Head of caudate nucleus (tissue), 42 donors: Measurements from ENCODE around the gene RAB11FIP4.

Experiments
- DNase-seq, 42 donors: peaks; one replicate each; pipeline versions ENCODE4 v3.0.0 to v3.0.0-alpha.2; 2020 to 2021; ENCODE audit warnings: mixed read lengths in 7 of 42
- intact Hi-C: fragments of 100-400 bp; cut with DNase I; formaldehyde crosslinking; loops from one replicate; pipeline ENCODE4 v1.15.0; 2022

The RAB11FIP4 gene

GRCh38 chr17:31489295-31490018 lies 98.0 kb downstream of the RAB11FIP4 start:
- intact Hi-C loops = no loop called here
- DNase-seq = no peak

- intact Hi-C loops = no loop called here
- DNase-seq = no peak
These were observed 98.7 kb downstream of the RAB11FIP4 start for GRCh38 chr17:31490019-31490650.

- DNase-seq = no peak
- intact Hi-C loops = no loop called here
These were observed 99.3 kb downstream of the RAB11FIP4 start for GRCh38 chr17:31490671-31491375.

- intact Hi-C loops = no loop called here
- DNase-seq = no peak
These were observed 100.1 kb downstream of the RAB11FIP4 start for GRCh38 chr17:31491376-31492131.

- intact Hi-C loops = no loop called here
- DNase-seq = no peak
These were observed 100.7 kb downstream of the RAB11FIP4 start for GRCh38 chr17:31492206-31492605.

GRCh38 chr17:31492880-31493655 lies 101.6 kb downstream of the RAB11FIP4 start:
- intact Hi-C loops = no loop called here
- peak in 8 of 42 donors; percentile 41 to 70 (median 49) for DNase-seq

GRCh38 chr17:31493656-31494155 lies 102.2 kb downstream of the RAB11FIP4 start:
- intact Hi-C loops = no loop called here
- DNase-seq = no peak

GRCh38 chr17:31494259-31495021 lies 103.0 kb downstream of the RAB11FIP4 start:
- intact Hi-C loops = no loop called here
- DNase-seq = no peak

GRCh38 chr17:31495022-31495885 lies 103.8 kb downstream of the RAB11FIP4 start:
- intact Hi-C loops = no loop called here
- DNase-seq = no peak

GRCh38 chr17:31496097-31496496 lies 104.6 kb downstream of the RAB11FIP4 start:
- intact Hi-C loops = no loop called here
- no peak for DNase-seq

- intact Hi-C loops = no loop called here
- no peak for DNase-seq
These were observed 105.1 kb downstream of the RAB11FIP4 start for GRCh38 chr17:31496601-31497000.

- intact Hi-C loops = no loop called here
- no peak for DNase-seq
These were observed 106.0 kb downstream of the RAB11FIP4 start for GRCh38 chr17:31497431-31497830.

GRCh38 chr17:31497994-31498826 lies 106.7 kb downstream of the RAB11FIP4 start:
- intact Hi-C loops = no loop called here
- DNase-seq = no peak

GRCh38 chr17:31499771-31500554 lies 108.5 kb downstream of the RAB11FIP4 start:
- intact Hi-C loops = no loop called here
- peak; percentile 47 to 91 (median 78) for DNase-seq

- intact Hi-C loops = no loop called here
- no peak for DNase-seq
These were observed 115.0 kb downstream of the RAB11FIP4 start for GRCh38 chr17:31506517-31506916.
